HEK293T (cell line): Measurements from ENCODE around the gene KLK6.

Experiments used
- BHLHE40 ChIP-seq: fragments of 450-650 bp; IDR thresholded peaks from 2 replicates; pipeline ENCODE4 v1.6.1; 2016; ENCODE audit warnings: mild to moderate bottlenecking, moderate library complexity, borderline replicate concordance
- FOXA1 ChIP-seq: fragments of 450-650 bp; IDR thresholded peaks from 2 replicates; pipeline ENCODE4 v1.6.1; 2016; ENCODE audit warnings: mild to moderate bottlenecking
- FOXM1 ChIP-seq: fragments of 450-650 bp; IDR thresholded peaks from 2 replicates; pipeline ENCODE4 v1.6.1; 2017; ENCODE audit warnings: mild to moderate bottlenecking, borderline replicate concordance
- HDGF ChIP-seq: fragments of 450-650 bp; IDR thresholded peaks from 2 replicates; pipeline ENCODE4 v1.6.1; 2017; ENCODE audit warnings: antibody characterized with exemption, borderline replicate concordance
- LEF1 ChIP-seq: fragments of 450-650 bp; IDR thresholded peaks from 2 replicates; pipeline ENCODE4 v1.6.1; 2017; ENCODE audit warnings: mild to moderate bottlenecking, borderline replicate concordance
- NFRKB ChIP-seq: fragments of 450-650 bp; IDR thresholded peaks from 2 replicates; pipeline ENCODE4 v1.6.1; 2016; ENCODE audit warnings: mild to moderate bottlenecking, moderate library complexity
- SP1 ChIP-seq: fragments of 450-650 bp; IDR thresholded peaks from 2 replicates; pipeline ENCODE4 v1.6.1; 2017
- TARDBP ChIP-seq: fragments of 450-650 bp; IDR thresholded peaks from 2 replicates; pipeline ENCODE4 v1.6.1; 2016
- ZNF384 ChIP-seq: fragments of 450-650 bp; IDR thresholded peaks from 2 replicates; pipeline ENCODE4 v1.6.1; 2016
- TF ChIP-seq, protein P1 (sequence below): fragments of 450-650 bp; IDR thresholded peaks from 2 replicates; pipeline ENCODE4 v1.6.1; 2016

DNA sequence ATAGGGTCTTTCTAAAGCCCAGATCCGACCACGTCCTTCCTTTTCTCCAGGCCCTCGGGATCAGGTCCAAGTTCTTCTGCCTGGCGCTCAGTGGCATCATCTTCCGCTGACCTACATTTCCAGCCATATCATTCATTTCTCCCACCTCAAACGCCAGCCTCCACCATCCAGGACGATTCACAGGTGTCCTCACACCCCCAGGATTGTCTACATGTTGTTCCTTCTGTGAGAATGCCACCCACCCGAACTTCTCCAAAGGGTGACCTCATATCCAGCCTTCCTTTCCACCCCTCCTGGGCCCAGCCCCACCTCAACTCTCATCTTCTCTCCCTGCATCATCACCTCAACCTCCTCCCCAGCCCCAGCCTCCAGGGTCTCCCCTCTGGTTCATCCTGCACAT, 11.8 kb downstream of the KLK6 start:
- TF ChIP-seq, protein P1, sequence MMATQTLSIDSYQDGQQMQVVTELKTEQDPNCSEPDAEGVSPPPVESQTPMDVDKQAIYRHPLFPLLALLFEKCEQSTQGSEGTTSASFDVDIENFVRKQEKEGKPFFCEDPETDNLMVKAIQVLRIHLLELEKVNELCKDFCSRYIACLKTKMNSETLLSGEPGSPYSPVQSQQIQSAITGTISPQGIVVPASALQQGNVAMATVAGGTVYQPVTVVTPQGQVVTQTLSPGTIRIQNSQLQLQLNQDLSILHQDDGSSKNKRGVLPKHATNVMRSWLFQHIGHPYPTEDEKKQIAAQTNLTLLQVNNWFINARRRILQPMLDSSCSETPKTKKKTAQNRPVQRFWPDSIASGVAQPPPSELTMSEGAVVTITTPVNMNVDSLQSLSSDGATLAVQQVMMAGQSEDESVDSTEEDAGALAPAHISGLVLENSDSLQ: no peak
- TF ChIP-seq HDGF: no peak
- TF ChIP-seq LEF1: no peak
- no peak for TF ChIP-seq FOXM1
- TF ChIP-seq BHLHE40: no peak
- TF ChIP-seq TARDBP: no peak
- no peak for TF ChIP-seq FOXA1
- no peak for TF ChIP-seq NFRKB
- no peak for TF ChIP-seq SP1
- no peak for TF ChIP-seq ZNF384
